HepG2 (cell line): ENCODE measurements around the gene NFXL1.

Experiments
- BHLHE40 ChIP-seq: IDR thresholded peaks from 2 replicates; pipeline ENCODE4 v1.6.1; 2011; ENCODE audit warnings: low read length, improper control_type of control experiment
- FOSL2 ChIP-seq: sonication (generic); formaldehyde crosslinking; IDR thresholded peaks from 2 replicates; pipeline ENCODE4 v1.4.0; 2020; ENCODE audit warnings: missing genetic modification reagents
- FOXM1 ChIP-seq: sonication (generic); formaldehyde crosslinking; IDR thresholded peaks from 2 replicates; pipeline ENCODE4 v1.5.0; 2020; ENCODE audit warnings: missing genetic modification reagents
- SMAD1 ChIP-seq: sonication (generic); formaldehyde crosslinking; IDR thresholded peaks from 2 replicates; pipeline ENCODE4 v1.4.0; 2020; ENCODE audit warnings: missing genetic modification reagents, low read depth, mild to moderate bottlenecking, borderline replicate concordance
- XRCC5 ChIP-seq: fragments of 200-400 bp; formaldehyde crosslinking; optimal IDR thresholded peaks from 2 replicates; pipeline ENCODE3; 2017; ENCODE audit warnings: mild to moderate bottlenecking, low read length
- ZFP36L2 ChIP-seq: sonication (generic); formaldehyde crosslinking; IDR thresholded peaks from 2 replicates; pipeline ENCODE4 v1.4.0; 2020; ENCODE audit warnings: missing genetic modification reagents
- TF ChIP-seq, protein P1 (sequence below): IDR thresholded peaks from 2 replicates; pipeline ENCODE4 v1.6.1; 2016; ENCODE audit warnings: control low read depth

DNA sequence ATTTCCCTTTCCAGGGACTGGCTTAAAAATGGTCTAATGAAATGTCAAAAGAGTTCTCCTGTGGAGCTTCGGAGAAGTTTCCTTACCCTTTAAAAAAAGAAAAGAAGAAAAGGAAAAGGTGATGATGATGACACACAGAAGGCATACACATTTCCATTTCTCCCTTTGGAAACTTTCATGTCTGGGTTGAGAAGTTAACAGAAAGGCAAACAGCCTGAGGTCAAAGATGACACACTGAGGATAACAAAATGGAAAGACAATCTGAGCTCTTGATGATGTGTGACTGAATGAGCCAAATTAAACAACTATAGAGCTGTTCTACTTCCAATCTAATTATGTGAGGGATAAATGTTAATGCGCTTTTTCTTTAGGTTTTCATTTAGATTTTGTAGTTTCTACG is 32.2 kb downstream of the NFXL1 start:
- TF ChIP-seq ZFP36L2 (CRISPR knock-in tag) (no peak), SMAD1 (CRISPR knock-in tag) (no peak), XRCC5 (no peak), FOSL2 (CRISPR knock-in tag) (no peak), BHLHE40 (no peak), FOXM1 (CRISPR knock-in tag) (no peak)
- TF ChIP-seq, protein P1, sequence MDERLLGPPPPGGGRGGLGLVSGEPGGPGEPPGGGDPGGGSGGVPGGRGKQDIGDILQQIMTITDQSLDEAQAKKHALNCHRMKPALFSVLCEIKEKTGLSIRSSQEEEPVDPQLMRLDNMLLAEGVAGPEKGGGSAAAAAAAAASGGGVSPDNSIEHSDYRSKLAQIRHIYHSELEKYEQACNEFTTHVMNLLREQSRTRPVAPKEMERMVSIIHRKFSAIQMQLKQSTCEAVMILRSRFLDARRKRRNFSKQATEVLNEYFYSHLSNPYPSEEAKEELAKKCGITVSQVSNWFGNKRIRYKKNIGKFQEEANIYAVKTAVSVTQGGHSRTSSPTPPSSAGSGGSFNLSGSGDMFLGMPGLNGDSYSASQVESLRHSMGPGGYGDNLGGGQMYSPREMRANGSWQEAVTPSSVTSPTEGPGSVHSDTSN (CRISPR knock-in tag): no peak
